H1 (cell line): ENCODE measurements around the gene MRC2. TPM values are rescaled to one million over a fixed set of nuclear protein-coding genes. Genes with fewer than 3 reads are reported as not detected.
"Not testable (repeated sequence)": the region's sequence is repeated elsewhere in the genome, so short reads cannot be mapped to it uniquely, and the experiment has no call there.

Source experiments
- CTCF ChIA-PET: fragments of 300-600 bp; sonication (Branson Sonifier 250); formaldehyde crosslinking; loops from one replicate; lab custom pipeline; 2021; ENCODE audit not compliant: partially characterized antibody; lab: Charles Lee
- POLR2A ChIA-PET: fragments of 300-600 bp; sonication (Branson Sonifier 250); formaldehyde crosslinking; loops from one replicate; lab custom pipeline; 2021; ENCODE audit warnings: inconsistent platforms; ENCODE audit not compliant: partially characterized antibody; lab: Charles Lee
- DNase-seq, 2 experiments: peaks; one replicate each; pipeline versions ENCODE4 v3.0.0 to v3.0.0-alpha.2; 2010 to 2022; ENCODE audit warnings: low spot score in 2 of 2, low read depth in 1 of 2, mixed read lengths in 1 of 2
- FAIRE-seq: peaks from 2 replicates; lab custom pipeline; 2011; peaks lifted over from hg19 to GRCh38; lab: Jason Lieb, UNC
- H2AFZ ChIP-seq: 2 replicates; pipeline ENCODE4 v1.8.1; 2012; ENCODE audit warnings: low read length, inconsistent platforms
- H2AK5ac ChIP-seq: 2 replicates; pipeline ENCODE4 v1.6.1; 2013; ENCODE audit warnings: low read depth, low read length
- H2BK120ac ChIP-seq: replicated peaks from 2 replicates; pipeline ENCODE3; 2013; ENCODE audit warnings: low read depth, low read length, inconsistent platforms
- H2BK12ac ChIP-seq: 2 replicates; pipeline ENCODE4 v1.6.1; 2013; ENCODE audit warnings: low read depth, low read length
- H2BK15ac ChIP-seq: 2 replicates; pipeline ENCODE4 v1.6.1; 2013; ENCODE audit warnings: low read length
- H2BK20ac ChIP-seq: 2 replicates; pipeline ENCODE4 v1.6.1; 2013; ENCODE audit warnings: low read length
- H2BK5ac ChIP-seq: 2 replicates; pipeline ENCODE4 v1.6.1; 2013; ENCODE audit warnings: low read depth, low read length
- H3K14ac ChIP-seq: 2 replicates; pipeline ENCODE4 v1.6.1; 2013; ENCODE audit warnings: inconsistent platforms; ENCODE audit not compliant: insufficient read length
- H3K18ac ChIP-seq: 2 replicates; pipeline ENCODE4 v1.6.1; 2013; ENCODE audit warnings: low read length; ENCODE audit errors: extremely low read depth
- H3K23ac ChIP-seq: 2 replicates; pipeline ENCODE4 v1.6.1; 2013; ENCODE audit warnings: inconsistent platforms; ENCODE audit not compliant: insufficient read length
- H3K23me2 ChIP-seq: 2 replicates; pipeline ENCODE4 v1.6.1; 2013; ENCODE audit warnings: low read depth, low read length
- H3K27ac ChIP-seq: 2 replicates; pipeline ENCODE4 v1.6.1; 2011; ENCODE audit warnings: low read depth, low read length, inconsistent platforms
- H3K27me3 ChIP-seq, 4 experiments: replicated peaks in 1 of 4; 1 replicate in 1 of 4; 2 replicates in 3 of 4; pipeline versions ENCODE4 v1.6.1 to v1.8.1; 2011 to 2013; ENCODE audit warnings: low read length in 3 of 4, mild to moderate bottlenecking in 3 of 4, inconsistent platforms in 2 of 4, mixed read lengths in 2 of 4, moderate library complexity in 1 of 4; ENCODE audit not compliant: control insufficient read depth in 3 of 4, insufficient read depth in 3 of 4; ENCODE audit errors: extremely low read depth in 1 of 4
- H3K36me3 ChIP-seq, 4 experiments: 2 replicates each; pipeline versions ENCODE4 v1.6.1 to v1.8.1; 2011 to 2013; ENCODE audit warnings: mild to moderate bottlenecking in 4 of 4, low read length in 3 of 4, moderate library complexity in 2 of 4, control low read depth in 1 of 4, inconsistent platforms in 1 of 4; ENCODE audit not compliant: insufficient read depth in 4 of 4, control insufficient read depth in 2 of 4
- H3K4ac ChIP-seq: replicated peaks from 2 replicates; pipeline ENCODE3; 2013; ENCODE audit warnings: low read length, low read depth, mixed read lengths, inconsistent platforms; ENCODE audit not compliant: insufficient read length
- H3K4me1 ChIP-seq, 4 experiments: replicated peaks in 1 of 4; 1 replicate in 1 of 4; 2 replicates in 3 of 4; pipeline versions ENCODE4 v1.6.1 to v1.8.1; 2011 to 2013; ENCODE audit warnings: low read length in 3 of 4, inconsistent platforms in 2 of 4, mixed read lengths in 1 of 4; ENCODE audit not compliant: insufficient read depth in 4 of 4, control insufficient read depth in 3 of 4
- H3K4me2 ChIP-seq, 2 experiments: 2 replicates each; pipeline versions ENCODE4 v1.6.1 to v1.8.1; 2011 to 2013; ENCODE audit warnings: low read depth in 2 of 2, low read length in 2 of 2, control low read depth in 1 of 2, inconsistent platforms in 1 of 2, mild to moderate bottlenecking in 1 of 2; ENCODE audit not compliant: insufficient read depth in 1 of 2
- H3K4me3 ChIP-seq, 4 experiments: fragments of 200-600, 300-600 bp in 1 of 4; sonication (generic), shearing (Covaris generic), sonication (Bioruptor Twin) in 1 of 4; 2 replicates each; pipeline versions ENCODE4 v1.5.1 to v1.8.1; 2011 to 2016; ENCODE audit warnings: low read length in 4 of 4, low read depth in 3 of 4, control low read depth in 2 of 4, inconsistent platforms in 2 of 4, mild to moderate bottlenecking in 2 of 4, mixed read lengths in 1 of 4, moderate library complexity in 1 of 4; ENCODE audit not compliant: insufficient read depth in 2 of 4; ENCODE audit errors: extremely low read depth in 1 of 4
- H3K56ac ChIP-seq: replicated peaks from 2 replicates; pipeline ENCODE3; 2013; ENCODE audit warnings: low read depth, mild to moderate bottlenecking, mixed read lengths, low read length, inconsistent platforms; ENCODE audit not compliant: insufficient read length
- H3K79me1 ChIP-seq: 2 replicates; pipeline ENCODE4 v1.6.1; 2013; ENCODE audit warnings: low read depth, low read length, control low read depth
- H3K79me2 ChIP-seq, 2 experiments: 2 replicates each; pipeline versions ENCODE4 v1.6.1 to v1.8.1; 2012 to 2013; ENCODE audit warnings: low read length in 2 of 2, mild to moderate bottlenecking in 2 of 2, inconsistent platforms in 1 of 2; ENCODE audit not compliant: insufficient read depth in 2 of 2, control insufficient read depth in 1 of 2
- H3K9ac ChIP-seq, 4 experiments: replicated peaks in 1 of 4; 1 replicate in 1 of 4; 2 replicates in 3 of 4; pipeline versions ENCODE4 v1.6.1 to v1.8.1; 2011 to 2013; ENCODE audit warnings: low read depth in 3 of 4, low read length in 3 of 4, control low read depth in 2 of 4, mild to moderate bottlenecking in 2 of 4, moderate library complexity in 2 of 4, inconsistent platforms in 1 of 4; ENCODE audit errors: extremely low read depth in 1 of 4
- H3K9me3 ChIP-seq, 2 experiments: 2 replicates each; pipeline versions ENCODE4 v1.6.1 to v1.8.1; 2012 to 2013; ENCODE audit warnings: mild to moderate bottlenecking in 2 of 2, moderate library complexity in 2 of 2, control low read depth in 1 of 2, inconsistent platforms in 1 of 2, low read depth in 1 of 2, low read length in 1 of 2, mixed read lengths in 1 of 2; ENCODE audit not compliant: insufficient read depth in 2 of 2
- H4K20me1 ChIP-seq, 2 experiments: replicated peaks in 1 of 2; 2 replicates each; pipeline versions ENCODE3 to v1.8.1; 2011 to 2013; ENCODE audit warnings: inconsistent platforms in 2 of 2, low read length in 2 of 2, mild to moderate bottlenecking in 1 of 2; ENCODE audit not compliant: insufficient read depth in 2 of 2, control insufficient read depth in 1 of 2
- H4K5ac ChIP-seq: 2 replicates; pipeline ENCODE4 v1.6.1; 2013; ENCODE audit warnings: low read length, low read depth, mixed read lengths, inconsistent platforms; ENCODE audit not compliant: insufficient read length
- H4K8ac ChIP-seq: 2 replicates; pipeline ENCODE4 v1.8.0; 2013; ENCODE audit warnings: mild to moderate bottlenecking, moderate library complexity, low read length, inconsistent platforms; ENCODE audit not compliant: insufficient read depth; ENCODE audit errors: extremely low read depth
- H4K91ac ChIP-seq: replicated peaks from 2 replicates; pipeline ENCODE3; 2013; ENCODE audit warnings: low read length, mixed read lengths, inconsistent platforms; ENCODE audit not compliant: insufficient read length
- WGBS, 2 experiments: shearing (Covaris generic) in 1 of 2; methylation state at CpG; one replicate each; pipeline versions ENCODE4 v1.1.6 to v1.1.7; 2013 to 2015; ENCODE audit warnings: low lambda C conversion rate in 2 of 2, mixed read lengths in 2 of 2, inconsistent platforms in 1 of 2, low coverage in 1 of 2, missing lambda C conversion rate in 1 of 2; ENCODE audit not compliant: insufficient replicate concordance in 2 of 2, insufficient coverage in 1 of 2, insufficient read length in 1 of 2; ENCODE audit errors: extremely low coverage in 1 of 2, missing lambda C conversion rate in 1 of 2; 5-methylcytosine and 5-hydroxymethylcytosine counted together
- polyA plus RNA-seq, 7 experiments: library from polyadenylated mRNA; depleted of rRNA in 3 of 7; stranded (reverse) in 5 of 7; unstranded in 2 of 7; fragments of >200 nt in 5 of 7; fragments of 200-250 nt in 2 of 7; gene quantifications; 1 replicate in 5 of 7; 2 replicates in 1 of 7; 4 replicates in 1 of 7; pipeline versions ENCODE4 v1.2.1 to v1.2.3, GENCODE V29; 2011 to 2013; ENCODE audit warnings: missing spikeins in 2 of 7, mixed read lengths in 2 of 7
- total RNA-seq: library from RNA; stranded (reverse); fragmentation: NEBNext Ultra II Directional; extraction: Animal tissue kit (Norgen Biotek cat#: 25700); gene quantifications from 2 replicates; pipeline ENCODE4 v1.2.1, GENCODE V29; 2021

Gene MRC2
- total and polyA plus RNA-seq, 2 of the 8 experiments (the other 6 are each of a cell fraction or from before 2014, with no cell fraction given): 7.0 to 24.2 TPM

- H2BK5ac ChIP-seq, H3K23ac ChIP-seq, H3K27ac ChIP-seq, H3K4me1 ChIP-seq, H3K9me3 ChIP-seq, H2BK12ac ChIP-seq, H4K8ac ChIP-seq, H3K27me3 ChIP-seq, H3K79me2 ChIP-seq, H3K79me1 ChIP-seq, H3K4ac ChIP-seq, H4K91ac ChIP-seq, H2AK5ac ChIP-seq, H2AFZ ChIP-seq, H2BK120ac ChIP-seq, H2BK15ac ChIP-seq, H3K18ac ChIP-seq, CTCF ChIA-PET, H3K56ac ChIP-seq, H3K14ac ChIP-seq, H3K9ac ChIP-seq, H4K20me1 ChIP-seq, H3K4me2 ChIP-seq, DNase-seq, H3K23me2 ChIP-seq, FAIRE-seq, H2BK20ac ChIP-seq, POLR2A ChIA-PET, H4K5ac ChIP-seq, H3K4me3 ChIP-seq: not testable (repeated sequence)
- H3K36me3 ChIP-seq: peaks cover 16 to 49% (median 36%) of the 10 kb centered on the region in 4 experiments
- WGBS, 2 experiments: 91% methylated on average over 12 of the region's 12 CpGs; no CpG with 5 or more reads in 1 of the 2 experiments
Measured at GRCh38 chr17:62612289-62612688, 15.2 kb upstream of the MRC2 start.

- H3K79me1 ChIP-seq, H2BK20ac ChIP-seq, H2AK5ac ChIP-seq, H3K4me3 ChIP-seq, H3K9ac ChIP-seq, H2BK120ac ChIP-seq, H3K14ac ChIP-seq, H2BK5ac ChIP-seq, POLR2A ChIA-PET, H3K56ac ChIP-seq, H3K27ac ChIP-seq, H3K23me2 ChIP-seq, H4K5ac ChIP-seq, H3K79me2 ChIP-seq, DNase-seq, H4K20me1 ChIP-seq, H2BK15ac ChIP-seq, H3K18ac ChIP-seq, H3K9me3 ChIP-seq, H2BK12ac ChIP-seq, H3K27me3 ChIP-seq, FAIRE-seq, H2AFZ ChIP-seq, H3K4me2 ChIP-seq, H3K4ac ChIP-seq, H3K23ac ChIP-seq, H4K8ac ChIP-seq, H4K91ac ChIP-seq: not testable (repeated sequence)
- CTCF ChIA-PET: interaction anchor here (0.6 kb wide), 1 partner anchor 58 kb away, joined by 3 read pairs; no protein-coding TSS in a partner anchor
- H3K4me1 ChIP-seq: peaks cover 0 to 12% (median 6%) of the 10 kb centered on the region in 4 experiments; a peak in 5 of 7 replicates
- peaks cover 12 to 41% (median 28%) of the 10 kb centered on the region in 4 experiments for H3K36me3 ChIP-seq
- WGBS, 2 experiments: 92% methylated on average over 4 of the region's 4 CpGs; no CpG with 5 or more reads in 1 of the 2 experiments
Measured at GRCh38 chr17:62613095-62613494, 14.4 kb upstream of the MRC2 start.
